Glutamatergic neuron (in vitro differentiated cells): ENCODE results near the gene MAP4K5. TPM values are rescaled to one million over a fixed set of nuclear protein-coding genes. Genes with fewer than 3 reads are reported as not detected.
"Not testable (repeated sequence)": the region's sequence is repeated elsewhere in the genome, so short reads cannot be mapped to it uniquely, and the experiment has no call there.

ENCODE experiments used
- DNase-seq: peaks from one replicate; pipeline ENCODE4 v3.0.0; 2022
- H3K27ac Mint-ChIP-seq: one replicate; pipeline ENCODE4 v1.8.0; 2020; ENCODE audit warnings: mild to moderate bottlenecking, mixed read lengths, inconsistent platforms; ENCODE audit not compliant: unreplicated experiment
- H3K27me3 Mint-ChIP-seq: one replicate; pipeline ENCODE4 v1.8.0; 2020; ENCODE audit warnings: mild to moderate bottlenecking, moderate library complexity, mixed read lengths, inconsistent platforms; ENCODE audit not compliant: unreplicated experiment
- H3K36me3 Mint-ChIP-seq: one replicate; pipeline ENCODE4 v1.8.0; 2020; ENCODE audit warnings: mild to moderate bottlenecking, mixed read lengths, inconsistent platforms; ENCODE audit not compliant: unreplicated experiment
- H3K4me1 Mint-ChIP-seq: one replicate; pipeline ENCODE4 v1.8.0; 2020; ENCODE audit warnings: mild to moderate bottlenecking, low read depth, mixed read lengths, inconsistent platforms; ENCODE audit not compliant: unreplicated experiment
- H3K4me3 Mint-ChIP-seq: one replicate; pipeline ENCODE4 v1.8.0; 2020; ENCODE audit warnings: mild to moderate bottlenecking, mixed read lengths, inconsistent platforms; ENCODE audit not compliant: unreplicated experiment
- H3K9me3 Mint-ChIP-seq: one replicate; pipeline ENCODE4 v1.8.0; 2020; ENCODE audit warnings: mild to moderate bottlenecking, moderate library complexity, mixed read lengths, inconsistent platforms; ENCODE audit not compliant: unreplicated experiment
- CTCF ChIP-seq: fragments of 200-600 bp; sonication (generic); IDR thresholded peaks from one replicate; pipeline ENCODE4 v1.5.0; 2021; ENCODE audit not compliant: partially characterized antibody, unreplicated experiment
- total RNA-seq: library from RNA; stranded (reverse); fragmentation: NEBNext Ultra II Directional; extraction: Animal tissue kit (Norgen Biotek cat#: 25700); gene quantifications from one replicate; pipeline ENCODE4 v1.2.1, GENCODE V29; 2021; ENCODE audit not compliant: unreplicated experiment

MAP4K5 gene
- total RNA-seq, 1 donor from 2014 or later = 99.5 TPM

- Mint-ChIP-seq H3K4me3 (no peak overlapping the region), H3K27ac (no peak overlapping the region), H3K4me1 (peaks cover 5% of the 10 kb centered on the region), H3K9me3 (no peaks in the 10 kb centered on the region), H3K36me3 (peaks cover 25% of the 10 kb centered on the region), H3K27me3 (no peaks in the 10 kb centered on the region)
- no peak for DNase-seq
- no peak for TF ChIP-seq CTCF
Observed at GRCh38 chr14:50569714-50570274, 37.4 kb upstream of the MAP4K5 start.

- TF ChIP-seq CTCF = no peak
- H3K36me3 Mint-ChIP-seq = no peaks in the 10 kb centered on the region
Observed at GRCh38 chr14:50562841-50563240, 30.5 kb upstream of the MAP4K5 start.

GRCh38 chr14:50560931-50561285, 28.5 kb upstream of the MAP4K5 start:
- Mint-ChIP-seq H3K9me3 (peaks cover 13% of the 10 kb centered on the region), H3K4me1 (peaks cover 9% of the 10 kb centered on the region), H3K27ac (peak overlapping the region; percentile 97), H3K27me3 (peaks cover 13% of the 10 kb centered on the region), H3K4me3 (peak overlapping the region; percentile 89), H3K36me3 (no peaks in the 10 kb centered on the region)
- TF ChIP-seq CTCF = no peak
- DNase-seq = peak; percentile 90

More at GRCh38 chr14:50562841-50563240, 30.5 kb upstream of the MAP4K5 start:
- Mint-ChIP-seq H3K9me3 (peaks cover 13% of the 10 kb centered on the region), H3K4me3 (no peak overlapping the region), H3K27me3 (peaks cover 13% of the 10 kb centered on the region), H3K27ac (no peak overlapping the region), H3K4me1 (peaks cover 9% of the 10 kb centered on the region)
- no peak for DNase-seq

GRCh38 chr14:50559990-50560930, 27.9 kb upstream of the MAP4K5 start, which contains the start of gene ATL1:
TSS of gene ATL1 (plus strand) at chr14:50560145. CDS start at chr14:50560266, 121 bp downstream.
- DNase-seq = peak; percentile 81
- Mint-ChIP-seq H3K9me3 (peaks cover 13% of the 10 kb centered on the region), H3K4me1 (peaks cover 9% of the 10 kb centered on the region), H3K36me3 (no peaks in the 10 kb centered on the region), H3K27me3 (peaks cover 13% of the 10 kb centered on the region), H3K4me3 (peak within 1 kb of the TSS; percentile 97), H3K27ac (peak within 1 kb of the TSS; percentile 99)
- peak; percentile 15 for TF ChIP-seq CTCF

- not testable (repeated sequence) for H3K4me3 Mint-ChIP-seq, H3K9me3 Mint-ChIP-seq, H3K36me3 Mint-ChIP-seq, H3K27ac Mint-ChIP-seq, H3K27me3 Mint-ChIP-seq, H3K4me1 Mint-ChIP-seq, DNase-seq
Observed at GRCh38 chr14:50552796-50553195, 20.4 kb upstream of the MAP4K5 start.
